Activated T-helper 17 cell treated with anti-CD3 and anti-CD28 coated beads, Interleukin-2, amount 50 U/mL, for 72 hours (primary cell): ENCODE data around the gene UFSP1. TPM values are rescaled to one million over a fixed set of nuclear protein-coding genes. Genes with fewer than 3 reads are reported as not detected.
A peak's percentile ranks its signal among the peaks of the same experiment; 100 is the strongest.
"Not testable (repeated sequence)": the region's sequence is repeated elsewhere in the genome, so short reads cannot be mapped to it uniquely, and the experiment has no call there.

Experiments
- ATAC-seq: fragments of 150-1000 bp; cut with Tn5 transposase; replicated peaks from 2 replicates; pipeline ENCODE4 v1.10.0; 2021; ENCODE audit warnings: mild to moderate bottlenecking, moderate library complexity
- H3K27ac Mint-ChIP-seq: one replicate; pipeline ENCODE4 v1.8.0; 2022; ENCODE audit warnings: mixed read lengths
- H3K27me3 Mint-ChIP-seq: one replicate; pipeline ENCODE4 v1.8.0; 2022; ENCODE audit warnings: mixed read lengths
- H3K36me3 Mint-ChIP-seq: one replicate; pipeline ENCODE4 v1.8.0; 2022; ENCODE audit warnings: low read depth, mild to moderate bottlenecking, mixed read lengths
- H3K4me1 Mint-ChIP-seq: one replicate; pipeline ENCODE4 v1.8.0; 2022; ENCODE audit warnings: mixed read lengths
- H3K4me3 Mint-ChIP-seq: one replicate; pipeline ENCODE4 v1.8.0; 2022; ENCODE audit warnings: mild to moderate bottlenecking, mixed read lengths
- H3K9me3 Mint-ChIP-seq: one replicate; pipeline ENCODE4 v1.8.0; 2022; ENCODE audit warnings: mixed read lengths
- total RNA-seq, 2 donors: library from RNA; stranded (reverse); gene quantifications; one replicate each; pipeline ENCODE4 v1.2.3, GENCODE V29; 2022

The UFSP1 gene
- total RNA-seq, 2 donors from 2014 or later, result 0.79 to 3.2 TPM

DNA sequence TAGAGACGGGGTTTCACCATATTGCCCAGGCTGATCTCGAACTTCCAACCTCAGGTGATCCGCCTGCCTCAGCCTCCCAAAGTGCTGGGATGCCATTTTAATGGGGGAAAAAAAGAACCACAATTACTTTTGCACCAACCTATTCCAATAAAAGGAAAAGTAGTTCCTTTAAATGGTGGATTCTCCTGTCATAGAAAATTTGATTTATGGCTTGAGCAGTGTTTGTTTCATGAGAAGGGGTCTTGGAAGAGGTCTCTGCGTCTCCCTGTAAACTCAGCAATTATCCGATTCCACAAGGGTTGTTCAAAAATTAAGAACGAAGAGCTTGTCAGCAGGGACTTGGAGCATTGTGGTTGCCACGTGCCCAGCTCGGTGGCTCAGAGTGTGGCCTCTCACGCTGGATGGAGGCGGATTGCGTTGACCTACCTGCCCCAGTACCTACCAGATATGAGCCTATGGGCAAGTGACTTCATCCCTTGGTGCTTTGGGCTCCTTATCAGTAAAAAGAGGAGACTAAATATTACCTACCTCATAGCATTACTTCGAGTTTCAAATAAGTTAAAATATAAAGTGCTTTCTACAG lies 25.2 kb downstream of the UFSP1 start:
- Mint-ChIP-seq H3K36me3 (peaks cover 56% of the 10 kb centered on the region), H3K9me3 (no peaks in the 10 kb centered on the region), H3K27ac (no peak overlapping the region), H3K4me3 (no peak overlapping the region), H3K27me3 (no peaks in the 10 kb centered on the region), H3K4me1 (no peaks in the 10 kb centered on the region)
- no peak for ATAC-seq

DNA sequence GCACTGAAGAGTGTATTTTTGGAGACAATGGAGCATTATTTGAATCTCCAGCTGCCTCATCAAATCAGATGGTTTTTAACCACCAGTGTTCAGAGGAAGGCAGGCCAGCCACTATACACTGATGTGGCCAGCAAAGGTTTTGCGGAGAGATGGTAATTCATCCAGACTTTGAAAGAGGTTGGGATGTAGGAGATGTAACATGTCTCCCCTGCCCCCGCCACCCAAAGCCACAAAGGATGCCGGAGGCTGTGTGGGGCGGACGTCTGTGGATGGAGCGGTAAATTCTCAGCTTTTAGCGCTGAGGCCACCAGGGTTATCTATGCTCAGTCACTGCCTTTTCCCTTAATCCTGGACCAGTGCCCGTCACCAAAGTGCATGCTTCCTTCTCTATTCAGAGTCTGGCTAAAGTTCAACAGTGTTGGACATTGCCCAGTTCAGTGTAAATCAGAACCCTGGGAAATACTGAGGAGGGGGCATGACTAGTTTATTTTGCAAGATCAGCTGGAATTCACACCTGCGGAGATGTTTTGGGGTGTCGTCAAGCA lies 26.0 kb downstream of the UFSP1 start:
- Mint-ChIP-seq H3K27me3 (no peaks in the 10 kb centered on the region), H3K9me3 (no peaks in the 10 kb centered on the region), H3K36me3 (peaks cover 61% of the 10 kb centered on the region), H3K4me3 (no peak overlapping the region), H3K4me1 (no peaks in the 10 kb centered on the region), H3K27ac (no peak overlapping the region)
- ATAC-seq, result no peak

DNA sequence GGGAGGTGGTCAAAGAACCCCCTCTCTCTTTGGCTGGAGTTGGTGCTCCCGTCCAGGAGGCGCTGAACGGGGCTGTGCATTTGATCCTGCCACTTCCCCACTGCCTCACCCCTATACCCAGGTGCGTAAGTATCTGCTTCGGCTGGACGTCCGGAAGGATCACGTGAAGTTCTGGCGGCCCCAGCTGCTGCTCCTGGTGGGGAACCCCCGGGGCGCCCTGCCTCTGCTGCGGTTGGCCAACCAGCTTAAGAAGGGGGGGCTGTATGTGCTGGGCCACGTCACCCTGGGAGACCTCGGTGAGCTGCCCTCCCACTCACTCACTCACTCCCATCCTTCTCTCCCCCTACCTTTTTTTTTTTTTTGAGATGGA lies 27.9 kb downstream of the UFSP1 start:
- no peaks in the 10 kb centered on the region for H3K4me1 Mint-ChIP-seq
- no peaks in the 10 kb centered on the region for H3K27me3 Mint-ChIP-seq
- peaks cover 64% of the 10 kb centered on the region for H3K36me3 Mint-ChIP-seq
- no peak overlapping the region for H3K27ac Mint-ChIP-seq
- no peaks in the 10 kb centered on the region for H3K9me3 Mint-ChIP-seq
- H3K4me3 Mint-ChIP-seq, result no peak overlapping the region
- ATAC-seq, result no peak

DNA sequence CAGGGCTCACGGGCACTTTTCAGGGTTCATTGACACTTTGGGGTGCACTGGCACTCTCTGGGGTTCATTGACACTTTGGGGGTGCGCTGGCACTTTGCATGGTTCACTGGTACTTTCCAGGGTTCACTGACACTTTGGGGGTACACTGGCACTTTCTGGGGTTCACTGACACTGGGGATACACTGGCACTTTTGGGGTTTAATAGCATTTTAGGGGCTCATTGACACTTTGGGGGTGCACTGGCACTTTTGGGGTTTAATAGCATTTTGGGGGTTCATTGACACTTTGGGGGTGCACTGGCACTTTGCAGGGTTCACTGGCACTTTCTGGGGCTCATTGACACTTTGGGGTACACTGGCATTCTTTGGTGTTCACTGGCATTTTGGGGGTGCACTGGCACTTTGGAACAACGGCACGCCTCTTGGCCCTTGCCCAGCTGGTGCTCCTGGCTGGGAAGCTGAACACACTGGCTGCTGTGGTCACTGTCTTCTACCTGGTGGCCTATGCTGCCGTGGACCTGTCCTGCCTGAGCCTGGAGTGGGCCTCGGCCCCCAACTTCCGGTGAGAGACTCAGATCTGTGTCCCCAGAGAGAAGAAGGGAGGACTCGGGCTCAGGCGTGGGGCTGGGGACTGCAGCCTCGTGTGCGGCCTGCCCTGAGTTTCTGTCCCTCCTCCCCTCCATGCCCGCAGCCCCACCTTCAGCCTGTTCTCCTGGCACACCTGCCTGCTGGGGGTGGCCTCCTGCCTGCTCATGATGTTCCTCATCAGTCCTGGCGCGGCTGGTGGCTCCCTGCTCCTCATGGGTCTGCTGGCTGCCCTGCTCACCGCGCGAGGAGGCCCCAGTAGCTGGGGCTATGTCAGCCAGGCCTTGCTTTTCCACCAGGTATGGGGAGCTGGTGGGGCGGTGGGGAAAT lies 28.6 kb downstream of the UFSP1 start:
- Mint-ChIP-seq H3K4me1 (peaks cover under 1% of the 10 kb centered on the region), H3K27ac (no peak overlapping the region), H3K4me3 (no peak overlapping the region), H3K36me3 (peaks cover 65% of the 10 kb centered on the region), H3K9me3 (no peaks in the 10 kb centered on the region), H3K27me3 (no peaks in the 10 kb centered on the region)
- ATAC-seq, result no peak

DNA sequence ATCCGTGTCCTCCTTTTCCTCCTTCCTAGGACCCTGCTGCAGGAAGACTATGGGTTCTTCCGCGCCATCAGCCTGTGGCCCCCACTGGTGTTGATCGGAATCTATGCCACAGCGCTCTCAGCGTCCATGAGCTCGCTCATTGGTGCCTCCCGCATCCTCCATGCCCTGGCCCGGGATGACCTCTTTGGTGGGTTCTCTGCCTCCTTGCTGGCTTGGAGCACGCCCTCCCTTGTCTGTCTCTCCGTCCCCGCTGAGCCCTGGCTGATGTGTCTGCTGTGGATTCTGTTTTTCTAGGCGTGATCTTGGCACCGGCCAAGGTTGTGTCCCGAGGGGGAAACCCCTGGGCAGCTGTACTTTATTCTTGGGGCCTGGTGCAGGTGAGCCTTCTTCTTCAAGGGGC lies 29.7 kb downstream of the UFSP1 start:
- Mint-ChIP-seq H3K36me3 (peaks cover 72% of the 10 kb centered on the region), H3K4me3 (no peak overlapping the region), H3K27me3 (no peaks in the 10 kb centered on the region), H3K4me1 (peaks cover 4% of the 10 kb centered on the region), H3K9me3 (no peaks in the 10 kb centered on the region), H3K27ac (no peak overlapping the region)
- no peak for ATAC-seq

DNA sequence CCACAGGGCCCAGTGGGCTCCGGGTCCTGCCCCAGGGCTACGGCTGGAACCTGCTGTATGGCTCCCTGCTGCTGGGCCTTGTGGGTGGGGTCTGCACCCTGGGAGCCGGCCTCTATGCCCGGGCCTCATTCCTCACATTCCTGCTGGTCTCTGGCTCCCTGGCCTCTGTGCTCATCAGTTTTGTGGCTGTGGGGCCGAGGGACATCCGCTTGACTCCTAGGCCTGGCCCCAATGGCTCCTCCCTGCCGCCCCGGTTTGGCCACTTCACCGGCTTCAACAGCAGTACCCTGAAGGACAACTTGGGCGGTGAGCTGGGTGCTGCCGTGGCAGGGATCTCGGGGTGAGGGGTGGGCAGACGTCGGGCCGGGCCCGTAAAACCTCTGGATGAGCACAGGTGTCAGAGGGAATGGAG lies 32.6 kb downstream of the UFSP1 start:
- Mint-ChIP-seq H3K36me3 (peaks cover 44% of the 10 kb centered on the region), H3K27me3 (no peaks in the 10 kb centered on the region), H3K27ac (no peak overlapping the region), H3K4me3 (no peak overlapping the region), H3K4me1 (peaks cover 4% of the 10 kb centered on the region), H3K9me3 (no peaks in the 10 kb centered on the region)
- no peak for ATAC-seq

DNA sequence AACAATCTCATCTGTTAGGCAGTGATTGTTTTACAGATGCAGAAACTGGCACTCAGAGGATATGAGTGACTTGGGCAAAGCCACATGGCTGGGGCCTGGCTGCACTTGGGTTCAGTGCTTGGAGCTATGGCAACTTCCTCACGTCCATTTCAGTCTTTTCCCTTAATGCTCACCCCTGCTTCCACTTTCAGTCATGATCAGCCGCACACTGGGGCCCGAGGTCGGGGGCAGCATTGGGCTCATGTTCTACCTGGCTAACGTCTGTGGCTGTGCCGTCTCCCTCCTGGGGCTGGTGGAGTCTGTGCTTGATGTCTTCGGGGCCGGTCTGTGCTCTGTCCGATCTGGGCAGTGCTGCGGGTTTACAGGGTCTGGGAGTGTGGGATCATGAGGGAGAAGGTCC lies 34.0 kb downstream of the UFSP1 start:
- Mint-ChIP-seq H3K27me3 (no peaks in the 10 kb centered on the region), H3K4me3 (no peak overlapping the region)
- no peak for ATAC-seq

DNA sequence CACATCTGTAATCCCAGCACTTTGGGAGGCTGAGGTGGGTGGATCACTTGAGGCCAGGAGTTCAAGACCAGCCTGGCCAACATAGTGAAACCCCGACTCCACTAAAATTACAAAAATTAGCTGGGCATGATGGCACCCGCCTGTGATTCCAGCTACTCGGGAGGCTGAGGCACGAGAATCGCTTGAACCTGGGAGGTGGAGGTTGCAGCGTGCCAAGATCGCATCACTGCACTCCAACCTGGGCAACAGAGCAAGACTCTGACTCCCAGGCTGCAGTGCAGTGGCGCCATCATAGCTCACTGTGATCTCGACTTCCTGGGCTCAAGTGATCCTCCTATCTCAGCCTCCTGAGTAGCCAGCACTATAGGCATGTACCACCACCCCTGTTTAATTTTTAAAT lies 34.6 kb downstream of the UFSP1 start:
- not testable (repeated sequence) for ATAC-seq

More for the DNA sequence above, 34.0 kb downstream of the UFSP1 start:
- no peak overlapping the region for H3K27ac Mint-ChIP-seq
- H3K4me1 Mint-ChIP-seq, result peaks cover 4% of the 10 kb centered on the region
- peaks cover 34% of the 10 kb centered on the region for H3K36me3 Mint-ChIP-seq
- no peaks in the 10 kb centered on the region for H3K9me3 Mint-ChIP-seq

DNA sequence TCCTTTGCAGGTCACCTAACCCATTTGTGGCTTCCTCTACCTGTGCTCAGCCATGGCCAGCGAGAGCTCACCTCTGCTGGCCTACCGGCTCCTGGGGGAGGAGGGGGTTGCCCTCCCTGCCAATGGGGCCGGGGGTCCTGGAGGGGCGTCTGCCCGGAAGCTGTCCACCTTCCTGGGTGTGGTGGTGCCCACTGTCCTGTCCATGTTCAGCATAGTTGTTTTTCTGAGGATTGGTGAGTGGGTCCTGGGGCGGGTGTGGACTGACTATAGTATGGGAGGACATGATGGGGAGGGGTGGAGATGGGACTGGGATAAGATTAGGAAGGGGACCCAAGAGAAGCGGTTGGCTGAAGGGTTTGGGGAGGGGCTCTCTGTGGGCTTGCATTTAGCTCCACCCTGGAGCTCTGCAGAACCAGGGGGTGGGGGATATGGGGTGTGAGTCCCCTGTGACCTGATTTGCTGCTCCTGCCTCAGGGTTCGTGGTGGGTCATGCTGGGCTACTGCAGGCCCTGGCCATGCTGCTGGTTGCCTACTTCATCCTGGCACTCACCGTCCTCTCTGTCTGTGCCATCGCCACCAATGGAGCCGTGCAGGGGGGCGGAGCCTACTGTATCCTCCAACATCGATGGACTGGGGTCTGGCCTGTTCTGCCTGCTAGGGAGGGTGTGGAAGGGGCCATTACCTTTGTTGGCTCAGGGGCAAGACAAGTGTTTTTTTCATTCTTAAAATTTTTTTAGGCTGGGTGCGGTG lies 35.2 kb downstream of the UFSP1 start:
- Mint-ChIP-seq H3K27ac (no peak overlapping the region), H3K4me3 (peak overlapping the region; percentile 93), H3K36me3 (peaks cover 22% of the 10 kb centered on the region), H3K9me3 (no peaks in the 10 kb centered on the region), H3K27me3 (no peaks in the 10 kb centered on the region), H3K4me1 (peaks cover 4% of the 10 kb centered on the region)
- no peak for ATAC-seq

More for the DNA sequence above, 34.6 kb downstream of the UFSP1 start:
- H3K9me3 Mint-ChIP-seq, H3K27me3 Mint-ChIP-seq, H3K27ac Mint-ChIP-seq, H3K4me3 Mint-ChIP-seq, H3K4me1 Mint-ChIP-seq: not testable (repeated sequence)
- peaks cover 28% of the 10 kb centered on the region for H3K36me3 Mint-ChIP-seq

DNA sequence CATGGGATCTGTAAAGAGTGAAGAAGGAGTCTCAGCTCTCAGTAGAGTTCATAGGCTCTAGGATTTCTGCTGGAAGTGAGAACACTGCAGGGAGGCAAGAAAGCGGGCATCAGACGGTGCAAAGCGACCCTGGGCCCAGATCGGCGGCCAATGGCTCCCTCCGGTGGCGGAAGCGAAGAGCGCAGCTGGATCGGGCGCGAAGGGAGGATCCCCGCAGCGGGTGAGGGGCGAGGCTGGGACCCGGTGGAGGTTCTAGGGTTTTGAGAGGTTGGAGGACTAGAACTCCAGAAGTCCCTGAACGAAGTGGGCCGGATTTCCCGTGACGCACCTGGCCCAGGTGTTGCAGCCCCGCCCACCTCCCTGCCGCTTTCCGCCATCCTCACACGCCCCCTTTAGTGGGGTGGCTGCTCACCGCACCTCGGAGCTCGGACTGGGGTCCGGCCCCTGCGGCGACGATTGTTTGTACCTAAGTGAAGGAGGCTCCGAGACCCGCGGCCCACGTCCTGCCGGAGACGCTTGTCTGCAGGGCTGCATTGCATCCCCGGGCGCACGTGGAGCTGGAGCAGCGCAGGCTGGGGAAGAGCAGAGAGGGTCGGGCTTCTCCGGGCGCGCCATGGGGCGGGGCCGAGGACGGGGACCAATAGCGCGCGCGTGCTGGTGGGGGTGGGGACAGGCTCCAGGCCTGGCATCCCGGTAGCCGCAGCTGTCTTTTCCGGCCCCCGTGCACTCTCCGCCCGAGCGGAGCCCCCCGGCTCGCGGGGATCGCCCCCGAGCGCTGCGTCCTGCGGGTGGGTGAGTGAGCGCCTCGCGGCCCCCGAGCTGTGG lies 37.3 kb downstream of the UFSP1 start, which contains the start of gene SLC12A9:
Gene SLC12A9, plus strand, starts transcription at position 666 of the 825 bp plus-strand sequence. CDS start 1,485 bp downstream, outside the sequence.
- peak; percentile 99 for ATAC-seq
- peaks cover 11% of the 10 kb centered on the region for H3K36me3 Mint-ChIP-seq

DNA sequence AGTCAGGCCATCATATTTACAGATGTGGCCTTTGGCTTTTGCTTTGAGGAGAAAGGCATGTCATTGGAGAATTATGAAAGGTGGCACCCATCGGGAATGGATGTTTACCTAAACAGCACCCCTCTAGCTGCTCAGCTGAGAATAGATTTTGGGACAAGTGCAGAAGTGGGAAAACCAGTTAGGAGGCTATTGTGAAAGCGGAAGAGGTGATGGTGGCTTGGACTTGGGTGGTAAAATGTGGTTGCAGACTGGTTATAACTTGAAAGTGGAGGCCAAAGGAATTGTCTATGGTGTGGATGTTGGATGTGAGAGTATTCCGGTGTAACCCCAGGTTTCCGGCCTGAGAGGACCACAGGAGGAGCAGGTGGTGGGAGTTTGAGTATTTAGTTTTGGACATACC lies 42.2 kb downstream of the UFSP1 start:
- no peak for ATAC-seq
- H3K36me3 Mint-ChIP-seq, result no peaks in the 10 kb centered on the region
- H3K9me3 Mint-ChIP-seq, result no peaks in the 10 kb centered on the region
- H3K4me1 Mint-ChIP-seq, result no peaks in the 10 kb centered on the region
- H3K27ac Mint-ChIP-seq, result no peak overlapping the region
- H3K4me3 Mint-ChIP-seq, result no peak overlapping the region
- no peaks in the 10 kb centered on the region for H3K27me3 Mint-ChIP-seq

More for the DNA sequence above, 37.3 kb downstream of the UFSP1 start, which contains the start of gene SLC12A9:
- Mint-ChIP-seq H3K4me1 (peaks cover 4% of the 10 kb centered on the region), H3K4me3 (peak within 1 kb of the TSS; percentile 93), H3K9me3 (no peaks in the 10 kb centered on the region), H3K27me3 (no peaks in the 10 kb centered on the region), H3K27ac (peak within 1 kb of the TSS; percentile 12)

DNA sequence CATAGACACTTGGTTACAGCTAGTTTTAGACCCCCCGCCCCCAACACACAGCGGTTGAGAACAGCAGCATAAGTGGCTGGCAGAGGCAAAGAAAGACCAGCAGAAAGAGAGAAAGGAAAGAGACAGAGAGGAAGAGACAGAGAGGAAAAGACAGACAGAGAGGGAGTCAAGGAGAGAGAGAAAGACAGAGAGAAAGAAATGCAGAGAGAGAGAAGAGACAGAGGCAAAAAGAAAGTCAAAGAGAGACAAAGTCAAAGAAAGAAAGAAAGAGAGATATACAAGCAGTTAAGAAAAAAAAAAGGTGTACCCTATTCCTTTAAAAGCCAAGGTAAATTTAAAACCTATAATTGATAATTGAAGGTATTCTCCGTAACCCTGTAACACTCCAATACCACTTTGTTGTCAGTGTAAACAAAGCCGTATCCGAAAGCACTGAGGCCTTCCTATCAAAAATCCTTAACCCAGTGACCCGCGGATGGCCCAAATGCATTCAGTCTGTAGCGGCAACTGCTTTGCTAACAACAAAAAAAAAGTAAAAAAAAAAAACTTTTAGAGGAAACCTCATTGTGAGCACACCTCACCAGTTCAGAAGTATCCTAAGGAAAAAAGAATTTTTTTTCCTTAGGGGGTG lies 48.9 kb downstream of the UFSP1 start:
- no peaks in the 10 kb centered on the region for H3K9me3 Mint-ChIP-seq
- H3K27me3 Mint-ChIP-seq, result no peaks in the 10 kb centered on the region
- no peak overlapping the region for H3K4me3 Mint-ChIP-seq
- H3K27ac Mint-ChIP-seq, result no peak overlapping the region
- H3K4me1 Mint-ChIP-seq, result peaks cover 4% of the 10 kb centered on the region
- no peaks in the 10 kb centered on the region for H3K36me3 Mint-ChIP-seq
- no peak for ATAC-seq

DNA sequence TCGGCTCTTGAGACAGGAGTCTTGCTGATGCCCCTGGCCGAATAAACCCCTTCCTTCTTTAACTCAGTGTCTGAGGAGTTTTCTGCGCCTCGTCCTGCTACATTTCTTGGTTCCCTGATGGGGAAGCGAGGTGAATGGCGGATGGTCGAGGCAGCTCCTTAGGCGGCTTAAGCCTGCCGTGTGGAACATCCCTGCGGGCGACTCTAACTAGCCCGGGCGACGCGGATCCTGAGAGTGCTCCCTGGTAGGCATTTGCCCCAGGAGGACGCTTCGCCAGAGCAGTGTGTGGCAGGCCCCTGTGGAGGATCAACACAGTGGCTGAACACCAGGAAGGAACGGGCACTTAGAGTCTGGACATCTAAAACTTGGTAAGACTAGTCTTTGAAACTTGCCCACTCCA lies 50.2 kb downstream of the UFSP1 start:
- Mint-ChIP-seq H3K4me3 (no peak overlapping the region), H3K9me3 (no peaks in the 10 kb centered on the region), H3K36me3 (no peaks in the 10 kb centered on the region), H3K27me3 (no peaks in the 10 kb centered on the region), H3K27ac (no peak overlapping the region), H3K4me1 (peaks cover 4% of the 10 kb centered on the region)
- no peak for ATAC-seq
